ENCODE results near the gene HOXC9. TPM values are rescaled to one million over a fixed set of nuclear protein-coding genes. Genes with fewer than 3 reads are reported as not detected.

Gene HOXC9
- total and polyA plus RNA-seq, 9 of the 15 experiments (the other 6 are each of a cell fraction or from before 2014, with no cell fraction given), result 1.1 to 10.5 (median 9.3) TPM

GRCh38 chr12:53982648-53983567 lies 17.1 kb upstream of the HOXC9 start:
- Histone ChIP-seq H3K4me1 (replicated peaks in 1 of 2; ENCODE audit: control insufficient read depth in 2 of 2, insufficient read depth in 2 of 2, low read length in 2 of 2) (peaks cover 11 to 34% of the 10 kb centered on the region in 2 experiments), H3K27ac (ENCODE audit: extremely low read depth, low read depth, low read length) (no peak overlapping the region), H3K36me3 (ENCODE audit: control insufficient read depth, insufficient read depth, low read length) (no peaks in the 10 kb centered on the region), H3K9ac (ENCODE audit: insufficient read depth in 1 of 2, low read depth in 2 of 2, low read length in 2 of 2) (no peak overlapping the region), H3K79me2 (ENCODE audit: control insufficient read depth, insufficient read depth, low read length) (no peaks in the 10 kb centered on the region), H3K9me1 (ENCODE audit: control insufficient read depth, insufficient read depth, low read length) (no peaks in the 10 kb centered on the region), H2AFZ (ENCODE audit: low read depth, low read length) (no peak overlapping the region), H4K20me1 (replicated peaks; ENCODE audit: control insufficient read depth, insufficient read depth, low read length) (no peaks in the 10 kb centered on the region; the same call in 1 of the 2 replicates), H3K27me3 (ENCODE audit: control insufficient read depth in 2 of 2, insufficient read depth in 2 of 2, low read length in 2 of 2) (peaks cover 24 to 27% of the 10 kb centered on the region in 2 experiments), H3K4me3 (no peak overlapping the region), H3K4me2 (ENCODE audit: insufficient read depth, low read length) (no peak overlapping the region), H3K9me3 (replicated peaks; ENCODE audit: control insufficient read depth, insufficient read depth, low read depth, low read length) (no peaks in the 10 kb centered on the region)
- CTCF ChIA-PET (ENCODE audit: low intra/inter-chr PET ratio), result interaction anchor here (1.9 to 2.7 kb wide), 2 partner anchors 219 to 233 kb away, joined by 9 to 22 read pairs; no protein-coding TSS in a partner anchor
- no TSS peak for BruUV-seq (replicated peaks)
- in situ Hi-C loops (cut with MboI) (loop anchor here (10.0 kb wide), 1 partner anchor 382 kb away; the partner anchor contains the start of gene GPR84), intact Hi-C loops (cut with micrococcal nuclease) (loop anchor here (10.0 kb wide), 1 partner anchor 382 kb away; the partner anchor contains the start of gene GPR84)
- no peak for FAIRE-seq
- DNase-seq (ENCODE audit: extremely low read depth in 1 of 4, low spot score in 3 of 4), result no peak
- WGBS (ENCODE audit: insufficient coverage, low coverage, missing lambda C conversion rate), result 32% methylated on average over 25 of the region's 26 CpGs
- no peak for ATAC-seq
- POLR2A ChIA-PET, result no interaction called here
- TF ChIP-seq ZFP30 (CRISPR knock-in tag; IDR thresholded peaks at IDR 0.05; ENCODE audit: borderline replicate concordance), result no peak
- TF ChIP-seq BRF1 (IDR thresholded peaks at IDR 0.05; ENCODE audit: borderline replicate concordance, extremely low read depth, insufficient read length), result no peak
- no peak for TF ChIP-seq EWSR1 (IDR thresholded peaks at IDR 0.05; ENCODE audit: borderline replicate concordance, low read depth, partially characterized antibody)
- no peak for TF ChIP-seq MXI1 (IDR thresholded peaks at IDR 0.05; ENCODE audit: low read depth, low read length)
- TF ChIP-seq MAFK (IDR thresholded peaks at IDR 0.05; ENCODE audit: low read length), result no peak
- TF ChIP-seq ZNF146 (CRISPR knock-in tag; IDR thresholded peaks at IDR 0.05; ENCODE audit: unreplicated experiment), result no peak
- TF ChIP-seq ZEB2 (IDR thresholded peaks at IDR 0.05), result no peak
- TF ChIP-seq NONO (IDR thresholded peaks at IDR 0.05; ENCODE audit: low read depth in 2 of 2, low read length in 1 of 2), result no peak
- no peak for TF ChIP-seq RERE (CRISPR knock-in tag; IDR thresholded peaks at IDR 0.05; ENCODE audit: borderline replicate concordance)
- no peak for TF ChIP-seq XRCC4 (IDR thresholded peaks at IDR 0.05; ENCODE audit: extremely low read depth, insufficient read depth, insufficient read length)
- no peak for TF ChIP-seq MYNN (IDR thresholded peaks at IDR 0.05)
- TF ChIP-seq MYNN (CRISPR knock-in tag; IDR thresholded peaks at IDR 0.05), result no peak
- TF ChIP-seq ASH1L (IDR thresholded peaks at IDR 0.05; ENCODE audit: borderline replicate concordance, low read depth, partially characterized antibody), result no peak
- TF ChIP-seq C11orf30 (IDR thresholded peaks at IDR 0.05; ENCODE audit: low read depth), result no peak
- TF ChIP-seq ZNF561 (CRISPR knock-in tag; conservative IDR thresholded peaks at IDR 0.05), result no peak
- TF ChIP-seq ZNF316 (IDR thresholded peaks at IDR 0.05), result no peak
- TF ChIP-seq SP2 (IDR thresholded peaks at IDR 0.05; ENCODE audit: extremely low read depth, low read depth, low read length, poor library complexity, severe bottlenecking), result no peak
- no peak for TF ChIP-seq ARNT (IDR thresholded peaks at IDR 0.05)
